MG63 (cell line): Measurements from ENCODE around the gene CTBP1. TPM values are rescaled to one million over a fixed set of nuclear protein-coding genes. Genes with fewer than 3 reads are reported as not detected.

Experiments
- DNase-seq: peaks from one replicate; pipeline ENCODE4 v3.0.0-alpha.2; 2020
- H3K27me3 ChIP-seq: fragments of 250-450 bp; sonication (Bioruptor Pico); 2 replicates; pipeline ENCODE4 v1.5.1; 2020; ENCODE audit warnings: mild to moderate bottlenecking, moderate library complexity
- H3K36me3 ChIP-seq: fragments of 250-450 bp; sonication (Bioruptor Pico); 2 replicates; pipeline ENCODE4 v1.5.1; 2020; ENCODE audit warnings: mild to moderate bottlenecking, moderate library complexity
- H3K4me3 ChIP-seq: fragments of 250-450 bp; sonication (Bioruptor Pico); 2 replicates; pipeline ENCODE4 v1.5.1; 2020; ENCODE audit warnings: mild to moderate bottlenecking, moderate library complexity
- H3K9me3 ChIP-seq: fragments of 250-450 bp; sonication (Bioruptor Pico); 2 replicates; pipeline ENCODE4 v1.5.1; 2020; ENCODE audit warnings: mild to moderate bottlenecking, moderate library complexity
- total RNA-seq: library from RNA; depleted of rRNA; stranded (reverse); fragments of >200 nt; shearing (Covaris generic); gene quantifications from 2 replicates; pipeline ENCODE4 v1.2.3, GENCODE V29; 2014; ENCODE audit warnings: low replicate concordance

CTBP1 gene
- total RNA-seq, 1 experiment from 2014 or later, result 178 TPM

DNA sequence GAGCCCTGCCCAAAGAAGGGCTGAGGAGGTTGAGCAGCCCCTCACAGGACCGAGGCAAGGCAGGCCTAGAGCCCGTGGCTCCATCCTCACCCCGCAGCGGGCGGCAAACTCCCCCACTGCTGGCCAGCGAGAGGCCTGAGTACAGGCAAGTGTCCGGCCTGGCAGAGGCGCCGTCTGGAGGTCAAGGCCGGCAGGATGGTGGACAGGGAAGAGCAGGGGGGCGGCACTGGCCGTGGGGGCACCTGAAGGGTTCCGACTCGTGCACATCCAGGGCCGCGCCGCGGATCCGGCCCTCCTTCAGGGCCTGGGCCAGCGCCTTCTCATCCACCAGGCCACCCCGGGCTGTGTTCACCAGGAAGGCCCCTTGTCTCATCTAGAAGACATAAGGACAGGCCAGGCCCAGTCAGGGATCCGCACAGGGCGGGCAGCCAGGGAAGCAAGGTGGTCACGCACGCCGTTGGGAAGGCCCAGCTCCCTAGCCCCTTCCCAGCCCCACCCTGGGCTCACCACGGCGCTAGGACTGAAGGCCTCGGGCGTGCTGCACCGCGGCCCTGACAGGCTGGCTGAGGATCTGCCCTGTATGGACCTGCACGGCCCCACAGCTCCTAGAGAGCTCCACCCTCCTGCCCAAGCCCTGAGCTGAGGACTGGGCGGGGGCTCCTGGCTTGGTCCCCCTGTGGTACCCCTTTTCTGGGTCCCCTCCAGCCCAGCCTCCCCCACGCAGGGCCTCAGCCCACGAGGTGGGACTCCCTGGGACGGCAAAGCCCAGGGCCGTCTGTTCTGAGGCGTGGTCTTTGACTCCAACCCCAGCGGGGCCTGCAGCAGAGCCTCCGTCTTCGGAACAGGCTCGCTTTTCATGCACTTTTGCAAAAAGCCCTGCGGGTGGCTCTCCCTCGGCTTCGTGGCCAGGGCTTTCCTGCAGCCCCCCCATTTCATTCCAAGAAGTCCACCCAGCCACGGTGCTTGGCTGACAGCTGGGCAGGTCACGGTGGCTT, 34.5 kb downstream of the CTBP1 start:
- H3K27me3 ChIP-seq, result no peaks in the 10 kb centered on the region
- no peak for DNase-seq
- H3K9me3 ChIP-seq, result no peaks in the 10 kb centered on the region
- no peak overlapping the region for H3K4me3 ChIP-seq
- H3K36me3 ChIP-seq, result peaks cover 20% of the 10 kb centered on the region

DNA sequence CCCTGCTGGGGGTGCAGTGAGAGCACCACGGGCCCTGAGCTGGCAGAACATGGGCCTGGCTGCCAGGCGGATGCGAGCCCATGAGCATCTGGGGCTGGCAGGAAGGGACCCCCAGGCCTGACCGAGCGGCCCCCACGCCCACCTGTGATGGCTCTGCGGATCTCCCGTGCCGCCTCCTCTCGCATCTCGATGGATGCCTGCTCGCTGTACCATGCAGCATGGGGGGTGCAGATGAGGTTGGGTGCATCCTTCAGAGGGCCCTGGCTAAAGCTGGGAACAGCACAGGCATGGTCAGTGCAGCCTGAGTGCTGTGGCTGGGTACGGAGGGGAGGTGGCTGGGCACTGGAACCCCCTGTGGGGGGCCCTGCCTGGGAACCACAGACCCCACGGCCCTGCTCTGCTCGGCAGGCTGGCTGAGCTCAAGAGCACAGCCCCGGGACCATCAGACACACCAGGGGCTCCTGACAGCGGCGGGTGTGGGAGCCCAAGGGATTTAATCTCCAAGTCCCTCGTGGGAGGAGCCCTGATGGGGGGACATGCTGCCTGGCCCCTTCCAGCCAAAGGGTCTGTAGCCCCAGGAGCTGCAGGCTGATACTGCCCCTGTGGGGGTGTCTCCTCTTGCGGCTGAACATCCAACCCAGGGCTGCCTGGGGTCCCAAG, 35.5 kb downstream of the CTBP1 start:
- Histone ChIP-seq H3K36me3 (peaks cover 18% of the 10 kb centered on the region), H3K4me3 (no peak overlapping the region), H3K9me3 (no peaks in the 10 kb centered on the region), H3K27me3 (no peaks in the 10 kb centered on the region)
- no peak for DNase-seq

DNA sequence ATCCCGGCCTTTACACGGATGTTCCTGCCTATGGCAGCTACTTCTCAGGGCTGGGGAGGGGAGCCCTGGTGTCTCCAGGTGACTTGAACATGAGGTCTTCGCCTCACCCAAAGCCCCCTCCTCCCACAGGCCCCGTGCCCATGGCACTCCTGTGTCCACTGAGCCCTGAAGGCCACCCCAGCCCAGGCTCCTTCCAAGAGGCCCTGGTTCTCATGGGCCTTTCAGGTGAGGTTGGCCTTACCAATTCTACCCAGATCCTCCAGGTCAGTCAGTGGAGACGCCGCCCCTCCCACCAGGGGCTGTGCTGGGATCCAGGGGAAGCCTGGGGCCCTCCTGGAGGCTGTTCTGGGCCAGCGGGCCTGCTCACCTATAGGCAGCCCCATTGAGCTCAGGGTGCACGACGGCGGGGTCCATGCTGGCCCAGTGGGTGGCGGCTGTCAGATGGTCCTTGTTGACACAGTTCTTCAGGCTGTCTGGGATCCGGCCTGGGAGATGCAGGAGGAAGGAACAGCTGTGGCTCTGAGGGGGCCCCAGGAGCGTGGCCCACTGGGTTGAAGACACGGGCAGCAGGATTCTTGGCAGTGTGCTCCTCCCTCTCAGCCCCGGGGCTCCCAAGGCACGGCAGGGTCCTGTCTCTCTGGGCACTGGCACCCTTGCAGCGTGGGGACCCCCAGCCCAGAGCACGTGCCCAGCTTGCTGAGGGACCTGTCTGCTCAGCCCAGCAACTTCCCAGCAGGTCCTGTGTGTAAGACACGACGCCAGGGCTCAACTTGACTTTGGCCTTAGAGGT, 36.2 kb downstream of the CTBP1 start:
- Histone ChIP-seq H3K27me3 (no peaks in the 10 kb centered on the region), H3K4me3 (no peak overlapping the region), H3K36me3 (peaks cover 17% of the 10 kb centered on the region), H3K9me3 (no peaks in the 10 kb centered on the region)
- no peak for DNase-seq

DNA sequence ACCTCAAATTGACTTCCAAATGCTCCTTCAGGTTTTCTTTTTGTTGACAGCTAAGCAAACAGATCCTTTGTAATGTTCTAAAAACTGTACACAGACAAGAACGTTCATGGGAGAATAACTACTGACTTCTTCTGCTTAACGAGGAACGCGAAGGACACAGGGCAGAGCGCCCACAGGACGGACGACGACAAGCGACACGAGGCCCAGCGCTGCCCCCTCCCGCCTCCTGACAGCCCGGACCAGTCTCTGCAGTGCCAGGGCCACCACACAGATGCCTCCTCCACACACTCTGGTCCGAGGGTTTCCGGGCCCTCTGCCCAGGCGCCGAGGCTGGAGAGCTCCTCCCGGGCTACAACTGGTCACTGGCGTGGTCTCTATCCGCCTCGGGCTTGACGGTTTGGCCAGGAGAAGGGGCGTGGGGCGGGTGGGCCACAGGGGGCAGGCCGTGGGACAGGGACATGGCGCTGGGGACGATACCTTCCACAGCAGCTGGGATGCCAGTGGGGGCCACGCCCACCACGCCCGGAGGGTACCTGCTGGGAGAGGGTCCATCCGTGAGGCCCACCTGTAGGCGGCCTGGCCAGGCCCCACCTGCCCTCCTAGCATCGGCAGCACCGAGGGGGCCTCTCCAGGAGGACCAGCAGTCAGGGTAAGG, 36.9 kb downstream of the CTBP1 start:
- H3K36me3 ChIP-seq, result peaks cover 12% of the 10 kb centered on the region
- no peak for DNase-seq

DNA sequence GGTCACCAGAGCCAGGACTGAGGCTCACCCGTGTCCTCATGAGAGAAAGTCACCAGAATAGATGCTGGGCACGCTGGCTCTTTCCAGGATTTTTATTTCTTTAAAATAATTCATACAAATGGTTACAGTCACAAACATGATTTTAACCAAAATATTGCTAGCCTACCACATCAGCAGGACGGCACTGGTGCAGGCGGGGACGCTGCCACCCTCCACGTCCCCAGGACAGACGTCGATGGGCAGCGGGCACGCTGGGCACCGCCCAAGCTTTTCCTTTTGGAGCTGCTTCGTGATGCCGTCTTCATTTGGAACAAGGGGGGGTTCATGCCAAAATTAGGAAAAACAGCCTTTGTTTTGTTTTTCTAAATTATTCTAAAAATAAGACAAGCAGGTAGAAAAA, 37.6 kb downstream of the CTBP1 start:
- no peaks in the 10 kb centered on the region for H3K27me3 ChIP-seq
- no peak overlapping the region for H3K4me3 ChIP-seq
- H3K36me3 ChIP-seq, result peaks cover 10% of the 10 kb centered on the region
- no peak for DNase-seq
- H3K9me3 ChIP-seq, result no peaks in the 10 kb centered on the region

More for the DNA sequence above, 36.9 kb downstream of the CTBP1 start:
- Histone ChIP-seq H3K4me3 (no peak overlapping the region), H3K9me3 (no peaks in the 10 kb centered on the region), H3K27me3 (no peaks in the 10 kb centered on the region)

DNA sequence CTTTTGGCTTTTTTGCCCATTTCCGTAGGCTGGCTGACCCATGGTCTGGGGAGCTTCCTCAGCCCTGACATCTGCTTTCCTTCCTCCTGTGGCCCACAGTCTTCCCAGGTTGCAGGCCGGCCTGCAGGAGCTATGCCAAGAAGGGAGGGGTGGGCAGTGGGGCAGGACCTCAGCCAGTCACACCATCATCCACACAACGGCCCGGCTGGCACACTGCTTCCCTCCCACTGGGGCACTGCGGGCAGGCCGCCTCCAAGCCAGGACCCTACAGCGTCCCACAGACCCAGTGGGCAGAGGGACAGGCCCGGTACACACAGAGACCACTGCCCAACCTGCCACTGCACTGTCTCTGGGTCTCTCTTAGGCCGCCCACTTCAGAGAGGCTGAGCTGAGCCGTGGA, 38.0 kb downstream of the CTBP1 start:
- peak; percentile 28 for DNase-seq
- peaks cover 7% of the 10 kb centered on the region for H3K36me3 ChIP-seq
- H3K9me3 ChIP-seq, result no peaks in the 10 kb centered on the region
- no peak overlapping the region for H3K4me3 ChIP-seq
- H3K27me3 ChIP-seq, result no peaks in the 10 kb centered on the region

DNA sequence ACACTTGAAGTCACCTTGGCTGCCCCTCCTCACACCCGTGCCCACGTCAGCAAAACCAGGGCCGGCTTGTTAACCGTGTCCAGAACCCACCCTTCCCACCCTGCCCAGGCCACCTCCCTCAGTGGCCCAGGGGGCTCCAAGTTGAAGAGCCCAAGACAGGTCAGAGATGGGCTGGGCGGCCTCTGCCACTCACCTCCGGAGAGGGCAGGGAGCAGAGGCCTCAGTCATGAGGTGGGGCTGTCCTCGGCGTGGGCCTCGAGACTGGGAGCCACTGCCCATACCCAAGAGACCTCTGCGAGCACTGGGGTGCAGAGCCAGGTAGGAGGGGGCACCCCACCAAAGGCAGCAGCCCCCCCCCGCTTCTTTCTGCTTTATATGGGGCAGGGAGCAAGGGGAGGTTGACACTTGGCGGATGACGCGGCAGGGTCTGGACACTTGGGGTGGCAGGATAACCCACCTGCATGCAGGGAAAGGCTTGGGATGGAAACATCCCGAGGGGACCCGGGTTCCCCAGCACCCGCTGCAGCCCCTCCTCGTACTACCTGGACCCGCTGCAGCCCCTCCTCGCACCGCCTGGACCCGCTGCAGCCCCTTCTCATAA, 38.6 kb downstream of the CTBP1 start:
- Histone ChIP-seq H3K4me3 (no peak overlapping the region), H3K27me3 (no peaks in the 10 kb centered on the region), H3K9me3 (no peaks in the 10 kb centered on the region), H3K36me3 (peaks cover 7% of the 10 kb centered on the region)
- no peak for DNase-seq

DNA sequence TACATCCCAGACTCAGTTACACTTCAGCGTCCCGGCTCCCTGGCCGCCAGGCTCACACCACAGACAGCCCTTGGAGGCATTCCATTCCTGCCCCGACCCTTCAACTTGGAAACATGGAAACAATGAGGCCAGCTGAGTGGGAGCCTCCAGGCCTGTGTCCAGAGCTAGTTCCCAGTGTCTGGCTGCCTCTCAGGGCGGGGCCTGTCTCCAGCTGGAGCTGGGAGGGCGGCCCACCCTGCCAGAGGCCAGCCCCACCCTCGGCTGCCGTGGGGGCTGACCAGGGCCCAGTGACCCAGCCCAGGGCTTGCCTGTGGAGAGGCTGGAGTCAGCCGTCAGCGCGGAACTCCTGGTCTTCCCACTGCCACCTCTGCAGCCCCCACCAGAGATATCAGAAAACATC, 39.1 kb downstream of the CTBP1 start:
- H3K36me3 ChIP-seq, result peaks cover 6% of the 10 kb centered on the region
- H3K9me3 ChIP-seq, result no peaks in the 10 kb centered on the region
- peak; percentile 66 for DNase-seq
- no peaks in the 10 kb centered on the region for H3K27me3 ChIP-seq
- H3K4me3 ChIP-seq, result no peak overlapping the region

DNA sequence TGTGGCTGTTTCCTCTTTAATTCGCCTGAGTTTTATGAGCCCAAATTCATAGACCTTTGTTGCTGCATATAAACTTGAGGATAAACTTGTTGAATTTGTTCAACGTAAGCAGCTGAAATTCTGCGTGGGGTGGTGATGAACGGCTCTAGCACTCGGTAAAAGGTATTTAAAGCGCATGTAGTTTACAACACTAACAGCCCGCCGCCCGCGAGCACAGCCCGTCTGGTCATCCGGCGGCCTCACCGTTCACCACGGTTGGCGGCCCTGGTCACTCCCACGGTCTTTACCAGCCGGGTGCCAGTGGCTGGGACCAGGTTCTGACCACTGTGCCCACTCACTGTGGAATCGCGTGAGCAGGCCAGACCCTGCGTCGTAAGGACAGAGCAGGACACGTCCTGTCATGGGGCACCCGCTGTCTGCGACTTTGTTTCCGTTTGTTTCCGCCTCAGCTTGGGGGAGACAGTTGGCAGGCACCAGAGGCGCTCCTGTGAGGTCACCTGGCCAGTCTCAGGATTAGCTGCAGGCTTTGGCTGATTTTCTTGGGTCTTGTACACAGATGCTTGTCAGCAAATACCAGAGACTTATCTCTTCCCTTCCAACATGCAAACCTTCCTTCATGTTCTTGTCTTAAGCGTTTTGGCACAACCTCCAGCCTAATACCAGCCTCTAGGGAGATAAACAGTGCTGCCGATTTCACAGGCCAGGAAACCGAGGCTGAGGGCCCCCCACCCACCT, 39.8 kb downstream of the CTBP1 start:
- Histone ChIP-seq H3K27me3 (no peaks in the 10 kb centered on the region), H3K36me3 (peaks cover 6% of the 10 kb centered on the region), H3K4me3 (no peak overlapping the region), H3K9me3 (no peaks in the 10 kb centered on the region)
- DNase-seq, result no peak

DNA sequence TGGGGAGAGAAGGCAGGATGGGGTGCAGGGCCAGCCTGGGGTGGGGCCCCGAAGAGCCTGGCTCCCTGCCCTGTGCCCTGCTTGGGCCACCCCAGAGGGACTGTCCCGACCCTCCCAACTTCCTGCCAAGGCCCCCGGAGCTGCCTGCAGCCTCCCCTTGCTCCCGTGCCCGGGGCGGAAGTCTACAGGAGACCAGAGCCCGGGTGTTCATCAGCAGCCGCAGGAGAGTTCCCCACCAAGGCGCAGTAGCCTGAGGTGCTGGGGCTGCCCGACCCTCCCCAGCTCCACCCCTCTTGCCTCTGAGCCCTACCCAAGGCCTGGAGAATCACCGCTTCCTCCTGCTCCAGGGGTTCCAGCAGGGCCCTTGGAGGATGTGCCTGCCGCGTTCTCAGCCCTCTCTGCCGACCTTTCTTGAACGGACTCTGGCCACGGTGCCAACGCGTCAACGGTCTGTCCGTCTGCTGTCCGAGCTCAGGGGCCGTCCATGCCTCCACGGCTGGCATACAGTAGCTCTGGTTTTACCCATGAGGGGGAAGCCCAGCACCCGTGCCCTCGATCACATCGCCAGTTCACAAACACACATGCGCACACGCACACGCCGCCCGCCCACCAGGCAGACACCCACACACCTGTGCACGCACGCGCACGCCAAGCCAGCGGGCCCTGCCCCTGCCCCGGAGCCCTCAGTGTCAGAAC, 40.5 kb downstream of the CTBP1 start:
- Histone ChIP-seq H3K27me3 (no peaks in the 10 kb centered on the region), H3K36me3 (peaks cover 6% of the 10 kb centered on the region), H3K9me3 (no peaks in the 10 kb centered on the region), H3K4me3 (no peak overlapping the region)
- peak; percentile 26 for DNase-seq

DNA sequence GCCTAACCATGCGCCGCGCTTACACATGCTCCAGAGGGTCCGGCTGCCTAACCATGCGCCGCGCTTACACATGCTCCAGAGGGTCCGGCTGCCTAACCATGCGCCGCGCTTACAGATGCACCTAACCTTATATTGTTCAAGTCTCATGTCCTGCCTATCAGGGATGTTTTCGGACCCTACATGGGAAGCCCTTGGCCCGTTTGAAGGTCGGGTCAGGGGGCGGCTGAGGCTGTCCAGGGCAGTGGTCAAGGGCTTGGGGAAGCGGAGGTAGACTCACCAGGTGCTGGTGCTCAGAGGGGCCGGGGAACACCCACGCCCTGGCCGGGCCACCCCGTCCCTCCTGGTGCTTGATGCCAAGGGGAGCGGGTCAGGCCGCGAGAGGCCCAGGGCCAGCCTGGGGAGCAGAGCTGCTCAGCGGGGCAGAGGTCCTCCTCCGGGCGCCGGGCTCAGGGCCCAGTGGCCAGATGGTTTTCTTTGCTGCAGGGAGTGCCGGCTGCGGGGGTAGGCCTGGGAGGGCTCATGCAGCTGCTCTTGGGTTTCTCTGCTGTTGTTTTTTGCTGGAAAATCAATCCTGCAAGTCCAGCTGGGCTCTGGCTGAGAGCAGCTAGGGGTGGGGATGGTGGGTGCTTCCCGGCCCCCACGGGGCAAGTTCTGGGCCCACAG, 41.2 kb downstream of the CTBP1 start:
- Histone ChIP-seq H3K4me3 (no peak overlapping the region), H3K9me3 (no peaks in the 10 kb centered on the region), H3K36me3 (peaks cover 6% of the 10 kb centered on the region), H3K27me3 (no peaks in the 10 kb centered on the region)
- peak; percentile 87 for DNase-seq

DNA sequence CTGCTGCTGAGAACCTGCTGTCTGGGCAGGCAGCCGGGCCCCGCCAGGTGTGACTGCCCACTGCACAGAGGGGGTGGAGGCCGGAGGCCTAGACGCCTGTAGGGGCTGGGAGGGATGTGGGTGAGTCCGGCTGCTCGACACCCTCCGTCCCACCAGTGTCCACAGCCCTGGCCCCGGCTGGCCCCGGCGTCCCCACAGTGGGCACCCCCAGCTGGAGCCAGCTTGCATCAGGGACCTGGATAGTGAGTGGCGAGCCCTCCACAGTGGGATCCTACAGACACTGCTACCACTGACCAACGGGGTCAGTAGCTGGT, 41.8 kb downstream of the CTBP1 start:
- H3K4me3 ChIP-seq, result no peak overlapping the region

DNA sequence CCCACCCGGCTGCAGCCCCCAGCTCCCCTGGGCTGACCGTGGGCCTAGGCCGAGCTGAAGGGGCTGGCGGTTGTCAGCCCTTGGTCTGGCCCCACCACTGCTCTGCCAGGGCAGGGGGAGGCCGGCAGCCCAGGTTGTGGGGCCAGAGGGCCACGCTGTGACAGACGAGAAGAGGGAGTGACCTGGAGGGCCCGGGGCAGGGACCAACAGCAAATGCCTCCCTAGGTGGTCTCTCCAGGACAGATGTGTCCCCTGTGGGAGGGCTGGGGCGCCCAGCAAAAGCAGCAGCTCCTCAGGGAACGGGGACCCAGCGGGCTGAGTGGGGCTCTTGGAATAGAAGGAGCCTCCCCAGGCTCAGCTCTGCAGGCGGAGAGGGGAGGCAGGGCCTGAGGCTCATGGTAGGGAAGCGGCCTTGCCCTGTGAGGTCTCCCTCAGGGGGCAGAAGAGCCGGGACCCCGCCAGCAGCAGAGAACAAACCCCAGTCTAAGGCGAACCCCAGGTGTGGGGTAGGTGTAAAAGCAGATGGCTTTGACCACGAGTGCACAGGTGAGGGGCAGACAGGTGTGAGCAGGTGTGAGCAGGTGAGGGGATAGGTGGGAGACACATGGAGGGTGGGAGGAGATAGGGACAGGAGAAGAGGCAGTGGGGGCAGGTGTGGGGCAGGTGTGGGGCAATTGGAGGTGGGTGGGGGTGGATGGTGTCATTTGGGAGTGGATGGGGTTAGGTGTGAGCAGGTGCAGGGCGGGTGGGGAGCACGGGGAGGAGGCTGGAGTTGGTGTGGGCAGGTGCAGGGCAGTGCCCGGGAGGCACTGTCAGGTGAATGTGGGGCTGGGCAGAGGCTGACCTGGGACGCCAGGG, 42.4 kb downstream of the CTBP1 start:
- peaks cover 6% of the 10 kb centered on the region; the same call in 1 of the 2 replicates for H3K36me3 ChIP-seq
- no peaks in the 10 kb centered on the region for H3K9me3 ChIP-seq
- H3K4me3 ChIP-seq, result no peak overlapping the region
- H3K27me3 ChIP-seq, result no peaks in the 10 kb centered on the region
- no peak for DNase-seq

More for the DNA sequence above, 41.8 kb downstream of the CTBP1 start:
- no peak for DNase-seq
- Histone ChIP-seq H3K9me3 (no peaks in the 10 kb centered on the region), H3K36me3 (peaks cover 6% of the 10 kb centered on the region; the same call in 1 of the 2 replicates), H3K27me3 (no peaks in the 10 kb centered on the region)
